ENCODE results near the gene CDK5.

- TF ChIP-seq, protein P1, sequence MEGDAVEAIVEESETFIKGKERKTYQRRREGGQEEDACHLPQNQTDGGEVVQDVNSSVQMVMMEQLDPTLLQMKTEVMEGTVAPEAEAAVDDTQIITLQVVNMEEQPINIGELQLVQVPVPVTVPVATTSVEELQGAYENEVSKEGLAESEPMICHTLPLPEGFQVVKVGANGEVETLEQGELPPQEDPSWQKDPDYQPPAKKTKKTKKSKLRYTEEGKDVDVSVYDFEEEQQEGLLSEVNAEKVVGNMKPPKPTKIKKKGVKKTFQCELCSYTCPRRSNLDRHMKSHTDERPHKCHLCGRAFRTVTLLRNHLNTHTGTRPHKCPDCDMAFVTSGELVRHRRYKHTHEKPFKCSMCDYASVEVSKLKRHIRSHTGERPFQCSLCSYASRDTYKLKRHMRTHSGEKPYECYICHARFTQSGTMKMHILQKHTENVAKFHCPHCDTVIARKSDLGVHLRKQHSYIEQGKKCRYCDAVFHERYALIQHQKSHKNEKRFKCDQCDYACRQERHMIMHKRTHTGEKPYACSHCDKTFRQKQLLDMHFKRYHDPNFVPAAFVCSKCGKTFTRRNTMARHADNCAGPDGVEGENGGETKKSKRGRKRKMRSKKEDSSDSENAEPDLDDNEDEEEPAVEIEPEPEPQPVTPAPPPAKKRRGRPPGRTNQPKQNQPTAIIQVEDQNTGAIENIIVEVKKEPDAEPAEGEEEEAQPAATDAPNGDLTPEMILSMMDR (IDR thresholded peaks at IDR 0.05; ENCODE audit: low read depth, low read length): no peak
- no peak for TF ChIP-seq EZH2phosphoT487 (IDR thresholded peaks at IDR 0.05; ENCODE audit: low read depth)
These were observed 13.6 kb upstream of the CDK5 start for GRCh38 chr7:151071032-151071866.
